ENCODE results near the gene ORM2. TPM values are rescaled to one million over a fixed set of nuclear protein-coding genes. Genes with fewer than 3 reads are reported as not detected.

The ORM2 gene
- total and polyA plus RNA-seq, 2 of the 8 experiments (the other 6 are each of a cell fraction or from before 2014, with no cell fraction given) = 1.3 TPM; not detected in 1

GRCh38 chr9:114311571-114312512 lies 17.8 kb upstream of the ORM2 start:
- no peaks in the 10 kb centered on the region; a peak in 2 of 8 replicates for H3K36me3 ChIP-seq (ENCODE audit: control insufficient read depth in 2 of 4, insufficient read depth in 4 of 4, low read length in 3 of 4)
- no peak overlapping the region for H2BK15ac ChIP-seq (ENCODE audit: low read length)
- no peaks in the 10 kb centered on the region for H3K4me1 ChIP-seq (replicated peaks in 1 of 4; ENCODE audit: control insufficient read depth in 3 of 4, insufficient read depth in 4 of 4, low read length in 3 of 4)
- H3K14ac ChIP-seq (ENCODE audit: insufficient read length) = no peak overlapping the region
- H3K4ac ChIP-seq (replicated peaks; ENCODE audit: insufficient read length, low read depth, low read length) = no peak overlapping the region
- no peak overlapping the region for H3K4me2 ChIP-seq (ENCODE audit: insufficient read depth in 1 of 2, low read depth in 2 of 2, low read length in 2 of 2)
- FAIRE-seq (no peak), DNase-seq (ENCODE audit: low read depth in 1 of 2, low spot score in 2 of 2) (peak in 1 of 2 experiments; percentile 36)
- no peaks in the 10 kb centered on the region for H3K9me3 ChIP-seq (ENCODE audit: insufficient read depth in 2 of 2, low read depth in 1 of 2, low read length in 1 of 2)
- no peak overlapping the region for H3K56ac ChIP-seq (replicated peaks; ENCODE audit: insufficient read length, low read depth, low read length)
- no peak overlapping the region for H3K4me3 ChIP-seq (ENCODE audit: extremely low read depth in 1 of 4, insufficient read depth in 2 of 4, low read depth in 3 of 4, low read length in 4 of 4)
- H3K9ac ChIP-seq (replicated peaks in 1 of 4; ENCODE audit: extremely low read depth in 1 of 4, low read depth in 3 of 4, low read length in 3 of 4) = no peak overlapping the region
- no peak overlapping the region for H2AK5ac ChIP-seq (ENCODE audit: low read depth, low read length)
- WGBS, 2 experiments (ENCODE audit: extremely low coverage in 1 of 2, insufficient coverage in 1 of 2, insufficient read length in 1 of 2, insufficient replicate concordance in 2 of 2, low coverage in 1 of 2, low lambda C conversion rate in 2 of 2, missing lambda C conversion rate in 1 of 2) = 94% methylated on average over 28 of the region's 28 CpGs; no CpG with 5 or more reads in 1 of the 2 experiments
- no peaks in the 10 kb centered on the region for H3K27me3 ChIP-seq (replicated peaks in 1 of 4; ENCODE audit: control insufficient read depth in 3 of 4, extremely low read depth in 1 of 4, insufficient read depth in 3 of 4, low read length in 3 of 4)
- H4K5ac ChIP-seq (ENCODE audit: insufficient read length, low read depth, low read length) = no peak overlapping the region
- POLR2A ChIA-PET (ENCODE audit: partially characterized antibody) = no interaction called here
- no peak overlapping the region for H2BK5ac ChIP-seq (ENCODE audit: low read depth, low read length)
- no peaks in the 10 kb centered on the region for H4K20me1 ChIP-seq (replicated peaks in 1 of 2; ENCODE audit: control insufficient read depth in 1 of 2, insufficient read depth in 2 of 2, low read length in 2 of 2)
- no peaks in the 10 kb centered on the region for H3K79me1 ChIP-seq (ENCODE audit: low read depth, low read length)
- H2AFZ ChIP-seq (ENCODE audit: low read length) = no peak overlapping the region
- no peak overlapping the region for H2BK120ac ChIP-seq (replicated peaks; ENCODE audit: low read depth, low read length)
- no peak overlapping the region for H4K8ac ChIP-seq (ENCODE audit: extremely low read depth, insufficient read depth, low read length)
- H3K79me2 ChIP-seq (ENCODE audit: control insufficient read depth in 1 of 2, insufficient read depth in 2 of 2, low read length in 2 of 2) = no peaks in the 10 kb centered on the region
- no peak overlapping the region for H3K18ac ChIP-seq (ENCODE audit: extremely low read depth, low read length)
- no peak overlapping the region for H4K91ac ChIP-seq (replicated peaks; ENCODE audit: insufficient read length, low read length)
- H3K23ac ChIP-seq (ENCODE audit: insufficient read length) = no peak overlapping the region
- no peaks in the 10 kb centered on the region for H3K23me2 ChIP-seq (ENCODE audit: low read depth, low read length)
- CTCF ChIA-PET (ENCODE audit: partially characterized antibody) = no interaction called here
- no peak overlapping the region for H3K27ac ChIP-seq (ENCODE audit: low read depth, low read length)
- H2BK12ac ChIP-seq (ENCODE audit: low read depth, low read length) = no peak overlapping the region
- H2BK20ac ChIP-seq (ENCODE audit: low read length) = no peak overlapping the region
- no peak for TF ChIP-seq E2F6 (IDR thresholded peaks at IDR 0.05)
- no peak for TF ChIP-seq RAD21 (IDR thresholded peaks at IDR 0.05 in 1 of 2, conservative IDR thresholded peaks at IDR 0.05 in 1 of 2; ENCODE audit: low read depth in 2 of 2, low read length in 2 of 2)
- no peak for TF ChIP-seq RBBP5 (IDR thresholded peaks at IDR 0.05; ENCODE audit: borderline replicate concordance, low read depth, low read length)
- no peak for TF ChIP-seq ASH2L (IDR thresholded peaks at IDR 0.05; ENCODE audit: low read length)
- no peak for TF ChIP-seq HDAC2 (IDR thresholded peaks at IDR 0.05; ENCODE audit: borderline replicate concordance in 1 of 2, low read depth in 2 of 2, low read length in 2 of 2)
- no peak for TF ChIP-seq EGR1 (IDR thresholded peaks at IDR 0.05; ENCODE audit: borderline replicate concordance, low read depth, low read length)
- no peak for TF ChIP-seq SP1 (IDR thresholded peaks at IDR 0.05; ENCODE audit: low read depth, low read length)
- no peak for TF ChIP-seq SP2 (IDR thresholded peaks at IDR 0.05; ENCODE audit: low read length)
- TF ChIP-seq, protein P1, sequence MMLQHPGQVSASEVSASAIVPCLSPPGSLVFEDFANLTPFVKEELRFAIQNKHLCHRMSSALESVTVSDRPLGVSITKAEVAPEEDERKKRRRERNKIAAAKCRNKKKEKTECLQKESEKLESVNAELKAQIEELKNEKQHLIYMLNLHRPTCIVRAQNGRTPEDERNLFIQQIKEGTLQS (IDR thresholded peaks at IDR 0.05; ENCODE audit: insufficient read depth, low read depth, low read length) = no peak
